Measurements from ENCODE around the gene HABP2. TPM values are rescaled to one million over a fixed set of nuclear protein-coding genes. Genes with fewer than 3 reads are reported as not detected.

HABP2 gene
- total and polyA plus RNA-seq, 4 donors: 109 to 259 (median 197) TPM

GRCh38 chr10:113609704-113610108 is 56.9 kb downstream of the HABP2 start:
- Histone ChIP-seq H3K36me3 (ENCODE audit: control insufficient read depth in 4 of 4, insufficient read depth in 3 of 4, low read depth in 1 of 4, low read length in 3 of 4) (no peaks in the 10 kb centered on the region), H3K27me3 (ENCODE audit: control insufficient read depth in 4 of 4, insufficient read depth in 4 of 4, low read length in 3 of 4) (no peaks in the 10 kb centered on the region), H3K9ac (ENCODE audit: low read depth in 1 of 2, low read length in 2 of 2) (no peak overlapping the region), H3K4me3 (ENCODE audit: low read depth in 1 of 3, low read length in 3 of 3) (no peak overlapping the region), H3K27ac (ENCODE audit: low read depth in 1 of 2, low read length in 2 of 2) (no peak overlapping the region), H3K4me1 (ENCODE audit: control insufficient read depth in 4 of 4, insufficient read depth in 4 of 4, low read length in 3 of 4) (no peaks in the 10 kb centered on the region), H3K9me3 (ENCODE audit: control insufficient read depth in 4 of 4, low read length in 3 of 4) (no peaks in the 10 kb centered on the region)
- 89% methylated on average over 4 of the region's 4 CpGs for WGBS
- TF ChIP-seq RXRA (IDR thresholded peaks at IDR 0.05): no peak
- no peak for DNase-seq (ENCODE audit: low spot score)

GRCh38 chr10:113610631-113611601 is 58.1 kb downstream of the HABP2 start:
- TF ChIP-seq FOXA1 (IDR thresholded peaks at IDR 0.05): no peak
- TF ChIP-seq CTCF (IDR thresholded peaks at IDR 0.05; ENCODE audit: low read depth, low read length, missing input control): no peak
- no peak for TF ChIP-seq RAD21 (IDR thresholded peaks at IDR 0.05)
- no peak for TF ChIP-seq RXRA (IDR thresholded peaks at IDR 0.05)
- TF ChIP-seq GABPA (IDR thresholded peaks at IDR 0.05 in 1 of 2, conservative IDR thresholded peaks at IDR 0.05 in 1 of 2): no peak
- TF ChIP-seq SP1 (IDR thresholded peaks at IDR 0.05): no peak
- TF ChIP-seq HNF4A (conservative IDR thresholded peaks at IDR 0.05): no peak
- TF ChIP-seq ATF3 (IDR thresholded peaks at IDR 0.05): no peak
- no peak for TF ChIP-seq ZBTB33 (IDR thresholded peaks at IDR 0.05)
- no peaks in the 10 kb centered on the region for H3K4me1 ChIP-seq (ENCODE audit: control insufficient read depth in 4 of 4, insufficient read depth in 4 of 4, low read length in 3 of 4)
- 74% methylated on average over 26 of the region's 26 CpGs for WGBS
- no peaks in the 10 kb centered on the region for H3K9me3 ChIP-seq (ENCODE audit: control insufficient read depth in 4 of 4, low read length in 3 of 4)
- H3K27ac ChIP-seq (ENCODE audit: low read depth in 1 of 2, low read length in 2 of 2): no peak overlapping the region
- DNase-seq (ENCODE audit: low spot score): no peak
- no peak overlapping the region for H3K4me3 ChIP-seq (ENCODE audit: low read depth in 1 of 3, low read length in 3 of 3)
- H3K36me3 ChIP-seq (ENCODE audit: control insufficient read depth in 4 of 4, insufficient read depth in 3 of 4, low read depth in 1 of 4, low read length in 3 of 4): no peaks in the 10 kb centered on the region
- no peaks in the 10 kb centered on the region for H3K27me3 ChIP-seq (ENCODE audit: control insufficient read depth in 4 of 4, insufficient read depth in 4 of 4, low read length in 3 of 4)
- no peak overlapping the region for H3K9ac ChIP-seq (ENCODE audit: low read depth in 1 of 2, low read length in 2 of 2)

GRCh38 chr10:113612154-113612553 is 59.3 kb downstream of the HABP2 start:
- Histone ChIP-seq H3K4me1 (ENCODE audit: control insufficient read depth in 4 of 4, insufficient read depth in 4 of 4, low read length in 3 of 4) (no peaks in the 10 kb centered on the region), H3K36me3 (ENCODE audit: control insufficient read depth in 4 of 4, insufficient read depth in 3 of 4, low read depth in 1 of 4, low read length in 3 of 4) (no peaks in the 10 kb centered on the region), H3K4me3 (ENCODE audit: low read depth in 1 of 3, low read length in 3 of 3) (no peak overlapping the region), H3K27ac (ENCODE audit: low read depth in 1 of 2, low read length in 2 of 2) (no peak overlapping the region), H3K27me3 (ENCODE audit: control insufficient read depth in 4 of 4, insufficient read depth in 4 of 4, low read length in 3 of 4) (no peaks in the 10 kb centered on the region), H3K9ac (ENCODE audit: low read depth in 1 of 2, low read length in 2 of 2) (no peak overlapping the region), H3K9me3 (ENCODE audit: control insufficient read depth in 4 of 4, low read length in 3 of 4) (no peaks in the 10 kb centered on the region)
- no peak for DNase-seq (ENCODE audit: low spot score)
- 59% methylated on average over 3 of the region's 3 CpGs for WGBS
- TF ChIP-seq REST (IDR thresholded peaks at IDR 0.05) (no peak), FOXA2 (IDR thresholded peaks at IDR 0.05) (no peak), FOXA1 (IDR thresholded peaks at IDR 0.05) (no peak), RXRA (IDR thresholded peaks at IDR 0.05) (no peak), NR2F2 (IDR thresholded peaks at IDR 0.05) (no peak), GABPA (IDR thresholded peaks at IDR 0.05 in 1 of 2, conservative IDR thresholded peaks at IDR 0.05 in 1 of 2) (no peak), RAD21 (IDR thresholded peaks at IDR 0.05) (no peak), CTCF (IDR thresholded peaks at IDR 0.05; ENCODE audit: low read depth, low read length, missing input control) (no peak), HNF4G (IDR thresholded peaks at IDR 0.05) (no peak)
